NOMO-1 treated with DMSO at 0.1 percent for 48 hours (cell line): ENCODE data around the gene SWT1.
"Not testable (repeated sequence)": the region's sequence is repeated elsewhere in the genome, so short reads cannot be mapped to it uniquely, and the experiment has no call there.

Source experiments
- DNase-seq: peaks from one replicate; lab custom pipeline; 2025; ENCODE audit not compliant: unreplicated experiment; lab: John Stamatoyannopoulos, UW

Gene SWT1

GRCh38 chr1:185245466-185245865 is 88.5 kb downstream of the SWT1 start:
- DNase-seq, result no peak

GRCh38 chr1:185249563-185249962 is 92.6 kb downstream of the SWT1 start:
- DNase-seq, result no peak

- no peak for DNase-seq
These were observed 93.1 kb downstream of the SWT1 start for GRCh38 chr1:185250063-185250462.

GRCh38 chr1:185251928-185252327 is 95.0 kb downstream of the SWT1 start:
- DNase-seq, result not testable (repeated sequence)

DNA sequence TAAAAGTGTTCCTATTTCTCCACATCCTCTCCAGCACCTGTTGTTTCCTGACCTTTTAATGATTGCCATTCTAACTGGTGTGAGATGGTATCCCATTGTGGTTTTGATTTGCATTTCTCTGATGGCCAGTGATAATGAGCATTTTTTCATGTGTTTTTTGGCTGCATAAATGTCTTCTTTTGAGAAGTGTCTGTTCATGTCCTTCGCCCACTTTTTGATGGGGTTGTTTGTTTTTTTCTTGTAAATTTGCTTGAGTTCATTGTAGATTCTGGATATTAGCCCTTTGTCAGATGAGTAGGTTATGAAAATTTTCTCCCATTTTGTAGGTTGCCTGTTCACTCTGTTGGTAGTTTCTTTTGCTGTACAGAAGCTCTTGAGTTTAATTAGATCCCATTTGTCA is 95.4 kb downstream of the SWT1 start:
- not testable (repeated sequence) for DNase-seq

GRCh38 chr1:185255595-185255994 is 98.6 kb downstream of the SWT1 start:
- DNase-seq, result not testable (repeated sequence)

DNA sequence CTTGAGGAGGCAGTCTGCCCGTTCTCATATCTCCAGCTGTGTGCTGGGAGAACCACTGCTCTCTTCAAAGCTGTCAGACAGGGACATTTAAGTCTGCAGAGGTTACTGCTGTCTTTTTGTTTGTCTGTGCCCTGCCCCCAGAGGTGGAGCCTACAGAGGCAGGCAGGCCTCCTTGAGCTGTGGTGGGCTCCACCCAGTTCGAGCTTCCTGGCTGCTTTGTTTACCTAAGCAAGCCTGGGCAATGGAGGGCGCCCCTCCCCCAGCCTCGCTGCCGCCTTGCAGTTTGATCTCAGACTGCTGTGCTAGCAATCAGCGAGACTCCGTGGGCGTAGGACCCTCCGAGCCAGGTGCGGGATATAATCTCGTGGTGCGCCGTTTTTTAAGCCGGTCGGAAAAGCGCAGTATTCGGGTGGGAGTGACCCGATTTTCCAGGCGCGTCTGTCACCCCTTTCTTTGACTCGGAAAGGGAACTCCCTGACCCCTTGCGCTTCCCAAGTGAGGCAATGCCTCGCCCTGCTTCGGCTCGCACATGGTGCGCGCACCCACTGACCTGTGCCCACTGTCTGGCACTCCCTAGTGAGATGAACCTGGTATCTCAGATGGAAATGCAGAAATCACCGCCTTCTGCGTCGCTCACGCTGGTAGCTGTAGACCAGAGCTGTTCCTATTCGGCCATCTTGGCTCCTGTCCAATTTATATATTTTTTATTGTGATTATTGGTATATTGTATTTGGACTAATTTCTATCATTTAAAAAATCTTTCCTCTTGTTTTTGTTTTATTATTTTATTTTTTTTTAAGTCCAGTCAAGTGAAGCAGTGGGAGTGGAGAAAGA is 100.4 kb downstream of the SWT1 start:
- DNase-seq, result not testable (repeated sequence)

GRCh38 chr1:185257950-185258208 is 100.9 kb downstream of the SWT1 start:
- no peak for DNase-seq

GRCh38 chr1:185258676-185259075 is 101.7 kb downstream of the SWT1 start:
- no peak for DNase-seq

GRCh38 chr1:185260611-185261010 is 103.6 kb downstream of the SWT1 start:
- DNase-seq, result no peak

- DNase-seq, result no peak
These were observed 105.2 kb downstream of the SWT1 start for GRCh38 chr1:185262151-185262550.

DNA sequence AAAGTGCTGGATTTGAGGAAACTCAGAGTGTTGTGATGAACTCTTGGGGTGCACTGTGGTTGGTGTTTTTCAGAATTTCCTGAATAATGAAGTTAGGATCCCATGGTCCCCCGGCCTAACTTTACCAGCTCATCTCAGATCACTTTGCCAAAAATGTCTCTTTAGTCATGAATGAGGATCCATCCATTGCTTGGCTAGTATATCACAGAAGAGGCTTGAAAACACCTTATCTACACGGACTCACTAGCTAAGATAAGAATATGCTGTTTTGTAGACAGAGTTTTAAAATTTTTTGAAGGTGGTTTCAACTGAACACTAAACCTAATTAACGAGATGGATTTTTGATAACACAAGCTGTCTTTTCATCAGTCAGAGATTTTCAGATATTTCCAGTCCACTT is 106.3 kb downstream of the SWT1 start:
- no peak for DNase-seq

DNA sequence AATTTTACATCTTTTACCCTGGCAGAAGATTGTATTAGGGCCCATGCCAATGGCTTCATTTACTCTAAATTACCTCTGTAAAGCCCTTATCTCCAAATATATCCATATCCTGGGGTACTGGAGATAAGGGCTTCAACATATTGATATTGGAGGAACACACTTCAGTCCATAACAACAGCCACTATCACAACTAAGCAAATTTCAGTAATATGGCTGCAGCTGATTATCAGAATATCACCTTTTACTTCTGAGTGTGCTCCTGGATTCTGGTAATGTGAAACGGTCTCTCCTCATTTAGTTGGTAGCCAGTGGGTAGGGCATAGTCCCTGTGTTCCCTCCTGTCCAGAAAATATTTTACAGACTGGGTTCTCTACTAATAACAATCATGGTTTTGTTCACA is 106.8 kb downstream of the SWT1 start:
- no peak for DNase-seq

GRCh38 chr1:185265314-185265713 is 108.3 kb downstream of the SWT1 start:
- DNase-seq, result no peak

DNA sequence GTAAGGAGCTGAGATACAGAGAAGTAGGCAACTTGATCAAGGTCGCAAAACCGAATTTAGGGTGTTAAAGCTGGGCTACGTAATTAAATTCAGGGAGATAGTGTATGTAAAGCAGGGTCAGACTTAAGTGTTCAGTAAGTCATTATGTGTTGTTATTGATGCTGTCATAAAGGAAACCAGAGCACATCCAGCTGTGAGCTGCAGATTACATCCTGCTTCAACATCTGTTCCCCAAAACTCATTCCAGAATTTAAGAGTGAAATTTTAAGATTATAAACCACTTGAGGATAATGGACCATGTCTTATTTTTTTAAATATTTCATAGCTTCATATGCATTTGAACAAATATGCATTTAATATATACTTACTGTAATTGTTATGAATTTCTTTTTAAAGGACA is 110.3 kb downstream of the SWT1 start:
- no peak for DNase-seq

- DNase-seq, result no peak
These were observed 110.7 kb downstream of the SWT1 start for GRCh38 chr1:185267701-185268100.

- DNase-seq, result no peak
These were observed 111.4 kb downstream of the SWT1 start for GRCh38 chr1:185268352-185268751.

DNA sequence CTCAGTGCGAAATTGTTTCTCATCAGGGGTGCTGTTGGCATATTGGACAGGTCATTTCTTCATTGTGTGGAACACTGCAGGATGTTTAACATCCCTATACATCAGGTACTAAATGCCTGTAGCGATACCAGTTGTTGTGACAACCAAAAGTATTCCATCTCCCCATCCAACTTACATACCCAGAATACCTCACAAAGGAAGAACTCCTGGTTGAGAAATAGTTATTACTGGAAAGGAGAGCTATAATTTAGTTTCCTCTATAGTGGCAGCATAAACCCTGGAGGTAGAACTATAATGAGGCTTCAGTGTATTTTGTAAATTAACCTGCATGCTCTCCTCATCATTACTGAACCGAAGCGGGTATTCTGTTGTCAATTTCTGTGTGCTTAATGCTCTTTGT is 115.0 kb downstream of the SWT1 start:
- DNase-seq, result no peak

GRCh38 chr1:185279571-185279970 is 122.6 kb downstream of the SWT1 start:
- no peak for DNase-seq

DNA sequence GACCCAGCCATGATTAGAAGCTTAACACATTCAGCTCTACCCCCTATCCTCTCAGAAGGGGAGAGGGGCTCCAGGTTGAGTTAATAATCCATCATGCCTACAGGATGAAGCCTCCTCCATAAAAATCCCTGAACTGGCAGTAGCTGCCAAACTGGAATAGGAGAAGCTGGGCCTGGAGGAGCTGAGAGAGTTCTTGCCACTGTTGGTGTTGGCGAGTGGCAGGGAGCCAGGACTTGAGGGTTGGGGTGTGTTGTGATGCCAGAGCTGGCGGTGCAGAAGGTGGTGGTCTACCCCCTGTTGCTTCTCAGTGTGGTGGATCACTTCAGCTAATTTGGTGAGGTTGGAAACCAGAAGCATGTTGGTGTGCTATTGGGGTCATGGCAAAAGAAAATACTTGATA is 123.6 kb downstream of the SWT1 start:
- DNase-seq, result no peak

GRCh38 chr1:185281245-185281644 is 124.3 kb downstream of the SWT1 start:
- DNase-seq, result no peak

DNA sequence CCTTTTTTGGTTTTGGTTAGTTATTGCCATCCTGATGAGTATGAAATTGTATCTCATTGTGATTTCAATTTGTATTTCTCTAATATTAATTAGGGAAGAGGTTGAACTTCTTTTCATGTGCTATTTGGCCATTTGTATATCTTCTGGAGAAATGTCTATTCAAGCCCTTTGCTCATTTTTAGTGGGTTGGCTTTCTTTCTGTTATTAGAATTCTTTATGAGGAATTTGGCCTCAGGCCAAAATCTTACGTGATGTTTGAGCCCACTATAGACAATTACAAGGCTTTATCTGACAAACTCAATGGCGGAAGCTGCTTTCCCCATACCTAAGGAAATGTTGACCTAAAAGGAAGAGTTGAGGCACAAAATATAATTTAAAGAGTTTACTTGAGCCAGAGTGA is 127.1 kb downstream of the SWT1 start:
- no peak for DNase-seq

GRCh38 chr1:185284533-185285276 is 127.7 kb downstream of the SWT1 start:
- no peak for DNase-seq
